HG03097 (cell line): ENCODE measurements around the gene AHNAK2.

Experiments
- ATAC-seq: cut with Tn5 transposase; IDR thresholded peaks from one replicate; pipeline ENCODE4 v1.9.1; 2021; ENCODE audit not compliant: unreplicated experiment, low FRiP score

The AHNAK2 gene

GRCh38 chr14:105012171-105012985, 34.2 kb upstream of the AHNAK2 start:
- no peak for ATAC-seq

DNA sequence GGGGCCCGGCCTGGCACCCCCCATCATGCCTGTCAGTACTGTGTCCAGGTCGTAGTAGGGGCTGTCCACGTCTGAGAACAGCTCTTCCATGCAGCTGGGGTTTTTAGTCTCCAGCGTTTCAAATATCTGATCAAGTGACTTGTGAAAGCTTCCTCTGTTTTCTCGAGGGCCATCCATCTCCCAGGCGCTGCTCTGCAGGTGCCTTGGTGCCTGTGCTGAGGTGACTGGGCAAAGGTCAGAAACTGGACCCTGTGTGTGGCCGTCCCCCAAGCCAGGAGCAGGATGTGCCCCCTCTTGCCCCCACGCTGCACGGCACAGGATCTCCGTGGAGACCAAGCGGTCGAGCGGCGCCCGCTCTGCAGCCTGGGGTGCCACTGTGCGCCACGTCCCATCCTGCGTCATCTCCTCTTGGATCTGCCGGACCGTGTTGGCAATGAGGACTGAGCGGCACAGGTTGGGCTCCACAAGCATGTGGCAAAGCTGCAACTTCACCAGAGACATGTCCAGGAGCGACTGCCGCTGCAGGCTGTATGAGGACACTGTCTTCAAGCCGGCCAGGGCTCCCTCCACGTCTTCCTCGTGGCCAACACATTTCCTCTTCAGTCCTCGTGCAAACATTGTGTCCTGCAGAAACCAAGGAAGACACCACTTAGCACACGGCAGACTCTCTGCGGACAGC, 33.3 kb upstream of the AHNAK2 start:
- no peak for ATAC-seq

DNA sequence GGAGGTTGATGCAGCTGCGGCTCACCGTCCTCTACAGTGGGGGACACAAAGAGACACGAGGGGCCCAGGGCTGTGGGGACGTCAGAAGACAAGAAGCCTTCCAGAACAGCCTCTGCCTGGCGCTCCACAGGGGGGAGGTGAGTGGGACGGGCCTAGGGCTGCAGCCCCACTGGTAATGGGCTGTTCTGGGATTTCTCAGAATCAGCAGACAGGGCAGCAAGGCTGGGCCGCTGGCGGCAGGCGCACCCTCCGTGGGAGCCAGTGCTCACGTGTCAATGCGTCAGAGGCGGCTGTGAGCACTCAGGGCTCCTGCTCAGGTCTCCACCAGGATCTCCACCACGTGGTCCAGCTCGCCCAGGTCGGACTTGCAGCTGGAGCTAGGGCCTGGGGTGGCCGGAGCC, 32.7 kb upstream of the AHNAK2 start:
- ATAC-seq = no peak

DNA sequence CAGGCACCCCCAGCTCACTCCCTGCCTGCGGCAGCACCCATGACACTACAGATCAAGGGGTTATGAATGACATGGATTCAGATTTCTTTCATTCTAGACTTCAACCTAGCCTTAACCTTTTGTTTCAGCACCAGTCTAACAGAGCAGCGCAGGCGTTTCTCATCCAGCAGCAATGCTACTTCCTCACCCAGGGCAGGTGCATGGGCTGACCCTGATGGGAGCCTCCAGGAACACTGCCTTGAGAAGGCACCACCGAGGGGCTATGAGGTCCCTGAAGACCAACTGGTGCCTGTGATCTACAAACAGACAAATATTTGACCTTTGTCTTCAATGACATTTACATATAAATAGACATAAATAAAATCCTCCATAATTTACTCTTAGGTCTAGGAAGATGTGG, 31.9 kb upstream of the AHNAK2 start:
- no peak for ATAC-seq

DNA sequence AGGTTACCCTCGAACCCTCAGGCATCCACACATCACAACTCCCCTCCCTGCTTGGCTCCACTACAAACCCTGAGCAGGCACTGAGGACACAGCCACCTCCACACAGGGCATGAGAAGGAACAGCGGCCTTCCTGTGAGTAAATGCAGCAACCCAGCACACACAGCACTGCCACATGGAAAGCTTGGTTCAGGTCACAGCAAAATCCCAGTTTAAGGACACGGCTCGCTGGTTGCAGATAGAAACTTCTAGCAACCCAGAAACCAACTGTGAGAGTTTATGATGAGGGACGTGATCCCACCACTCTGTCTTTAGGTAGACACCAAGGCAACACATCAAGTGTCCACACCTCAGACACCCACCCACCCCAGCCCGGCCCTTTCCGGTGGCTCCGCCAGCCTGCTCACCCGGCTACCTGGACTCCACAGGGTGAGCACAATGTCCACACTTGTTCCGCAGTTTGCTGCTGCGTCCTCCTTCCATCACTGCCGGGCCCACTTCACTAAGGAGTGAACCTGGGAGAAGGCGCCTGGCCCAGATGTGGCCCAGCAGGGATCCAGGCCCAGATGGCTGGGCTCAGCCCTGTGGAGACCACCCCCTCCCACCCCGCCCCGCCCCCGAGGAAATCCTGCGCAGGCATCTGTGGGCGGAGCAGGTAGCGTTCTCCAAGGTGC, 29.6 kb upstream of the AHNAK2 start:
- ATAC-seq = no peak

DNA sequence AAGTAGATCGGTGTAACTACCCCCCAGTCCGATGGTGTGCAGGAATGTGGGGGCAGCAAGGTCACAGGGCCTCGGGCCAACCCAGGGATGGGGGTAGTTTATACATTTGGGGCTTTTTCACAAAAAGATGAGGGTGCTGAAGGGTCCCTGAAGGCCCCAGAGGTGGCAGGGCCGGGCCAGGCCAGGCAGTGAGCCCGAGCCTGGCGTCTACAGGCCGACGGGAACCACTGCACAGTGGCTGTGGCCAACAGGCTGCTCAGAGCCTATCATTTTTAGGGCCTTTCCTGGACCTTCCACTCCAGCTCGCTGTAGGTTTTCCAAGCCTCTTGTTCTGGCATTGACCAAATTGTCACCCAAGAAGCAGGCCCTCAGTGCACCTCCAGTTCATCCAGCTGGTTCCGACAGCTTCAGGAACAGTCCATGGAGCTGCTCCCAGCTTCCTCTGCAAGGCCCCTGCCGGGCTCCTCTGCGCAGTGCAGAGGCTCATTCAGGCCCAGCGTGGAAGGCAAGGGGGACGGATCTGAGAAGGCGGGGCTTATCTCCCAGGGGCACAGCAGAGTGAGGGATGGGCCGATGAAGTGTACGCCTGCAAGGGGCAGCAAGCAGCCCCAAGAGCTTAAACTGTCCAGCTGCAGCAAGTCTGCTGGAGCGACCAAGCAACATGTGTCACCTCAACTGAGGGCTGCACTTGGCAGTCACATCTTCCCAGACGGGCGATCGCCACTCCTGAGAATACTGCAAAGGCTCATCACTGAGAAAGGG, 28.8 kb upstream of the AHNAK2 start:
- no peak for ATAC-seq

- no peak for ATAC-seq
These were observed 28.0 kb upstream of the AHNAK2 start for GRCh38 chr14:105005929-105006830.

- ATAC-seq = no peak
These were observed 27.3 kb upstream of the AHNAK2 start for GRCh38 chr14:105005329-105005928.

DNA sequence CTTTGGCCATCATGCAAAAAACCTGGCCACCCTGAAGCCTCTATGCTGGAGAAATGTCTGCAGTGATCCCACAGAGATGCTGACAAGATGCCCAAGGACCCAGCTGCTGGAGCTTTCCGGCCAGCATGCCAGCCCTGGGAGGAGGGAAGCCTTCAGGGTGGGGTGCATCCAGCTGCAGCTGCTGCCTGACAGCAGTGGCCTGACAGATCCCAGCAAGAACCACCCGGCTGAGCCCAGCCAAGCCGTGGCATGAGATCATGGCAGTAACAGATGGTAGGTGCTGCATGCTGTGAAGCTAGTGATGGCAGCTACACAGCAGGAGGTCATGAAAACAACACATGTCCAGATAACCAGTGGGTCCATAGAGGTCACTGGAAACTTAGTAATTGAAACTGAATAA, 21.2 kb upstream of the AHNAK2 start:
- no peak for ATAC-seq

GRCh38 chr14:104998801-104999200, 20.6 kb upstream of the AHNAK2 start:
- ATAC-seq = no peak

GRCh38 chr14:104996483-104996882, 18.3 kb upstream of the AHNAK2 start:
- ATAC-seq = no peak

DNA sequence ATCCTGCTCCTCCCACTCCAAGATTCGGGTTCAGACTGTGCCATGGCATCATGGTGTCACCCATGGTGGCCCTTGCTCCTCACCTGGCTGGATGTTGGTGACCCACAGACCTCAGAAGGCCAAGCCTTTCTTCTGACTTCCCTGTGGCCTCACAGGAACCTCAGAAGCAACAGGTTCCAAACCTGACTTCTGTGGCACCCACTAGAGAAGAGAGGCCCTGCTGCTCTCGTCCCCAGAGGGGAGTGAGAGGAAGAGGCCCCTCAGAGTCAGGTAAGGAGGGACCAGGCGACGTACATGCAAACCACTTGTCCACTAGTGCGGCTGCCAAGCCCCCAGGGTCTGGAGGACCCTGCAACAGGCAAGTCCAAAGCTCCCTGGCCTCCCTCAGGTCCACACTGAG, 17.9 kb upstream of the AHNAK2 start:
- no peak for ATAC-seq

GRCh38 chr14:104994978-104995377, 16.8 kb upstream of the AHNAK2 start:
- no peak for ATAC-seq

DNA sequence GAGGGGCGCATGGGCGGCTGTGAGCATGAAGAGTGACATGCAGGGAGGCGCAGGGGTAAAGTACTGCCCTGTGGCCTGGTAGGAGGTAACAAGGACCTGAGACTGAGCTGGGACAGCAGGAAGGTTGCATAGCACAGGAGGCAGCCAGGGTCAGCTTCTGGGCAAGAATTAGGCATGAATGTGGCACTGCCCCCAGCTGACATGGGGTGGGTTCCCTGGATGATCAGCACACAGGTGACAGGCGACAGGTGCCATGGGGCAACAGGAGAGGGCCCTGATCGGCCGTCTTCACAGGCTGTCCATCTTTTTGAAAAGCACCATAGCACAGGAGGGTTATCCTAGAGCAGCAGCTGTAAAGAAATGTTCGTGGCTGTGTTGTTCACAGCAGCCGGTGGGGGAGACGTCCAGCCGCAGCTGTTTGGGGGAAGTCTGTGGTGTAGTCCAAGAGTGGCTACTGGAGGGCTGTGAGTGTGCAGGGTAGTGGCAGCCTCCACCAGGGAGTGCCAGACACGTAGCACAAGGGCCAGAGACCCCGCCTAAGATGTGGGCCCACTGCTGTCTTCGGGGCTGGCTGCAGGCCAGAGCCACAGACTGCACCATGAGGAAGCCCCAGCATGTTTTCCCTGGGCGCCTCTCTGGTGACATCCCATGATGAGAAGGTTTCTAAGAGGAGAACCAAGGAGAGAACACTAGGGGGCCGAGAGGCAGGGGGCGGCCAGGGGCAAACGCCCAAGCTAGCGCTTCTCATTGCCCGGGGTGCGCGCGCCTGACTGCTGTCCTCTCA, 15.8 kb upstream of the AHNAK2 start:
- ATAC-seq = no peak

- no peak for ATAC-seq
These were observed 15.1 kb upstream of the AHNAK2 start for GRCh38 chr14:104993306-104993705.

DNA sequence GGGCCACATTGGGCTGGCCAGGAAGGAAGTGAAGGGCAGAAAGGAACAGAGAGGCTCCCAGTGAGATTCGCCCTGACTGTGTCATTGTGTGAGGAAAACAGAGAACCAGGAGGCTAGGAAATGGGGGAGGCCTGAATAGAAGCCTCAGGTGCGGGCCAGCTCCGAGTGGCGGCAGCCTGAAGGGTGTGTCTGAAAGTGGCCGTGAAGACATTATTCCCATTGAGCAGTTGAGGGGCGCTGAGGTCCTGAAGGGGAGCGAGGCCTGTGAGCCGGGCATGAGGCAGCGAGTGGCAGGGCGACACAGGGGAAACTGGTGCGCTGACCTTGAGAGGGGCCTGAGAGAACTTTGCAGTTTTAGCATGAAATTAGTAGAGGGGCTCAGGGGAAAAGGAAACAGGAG, 14.3 kb upstream of the AHNAK2 start:
- no peak for ATAC-seq

- ATAC-seq = no peak
These were observed 13.7 kb upstream of the AHNAK2 start for GRCh38 chr14:104991896-104992230.

DNA sequence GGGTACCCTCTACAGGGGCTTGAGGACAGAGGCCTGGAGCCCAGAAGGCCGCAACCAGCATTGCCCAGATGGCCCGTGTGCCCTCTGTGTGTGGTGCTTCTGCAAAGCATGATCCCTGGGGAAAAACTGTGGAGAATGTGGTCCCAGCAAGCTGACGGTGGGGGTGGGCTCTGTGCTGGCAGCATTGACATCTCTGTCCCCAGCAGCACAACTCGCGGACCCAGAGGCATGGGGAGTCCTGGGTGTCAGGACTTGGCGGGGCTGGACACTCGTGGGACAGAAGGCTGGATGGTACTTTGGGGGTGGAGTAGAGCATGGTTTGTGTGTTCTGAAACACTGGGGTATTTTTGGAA, 11.8 kb upstream of the AHNAK2 start:
- no peak for ATAC-seq
